Renal pelvis (tissue), 4 donors: Measurements from ENCODE around the gene DNAJC1. TPM values are rescaled to one million over a fixed set of nuclear protein-coding genes. Genes with fewer than 3 reads are reported as not detected.

Source experiments
- DNase-seq: peaks from one replicate; pipeline ENCODE4 v3.0.0-alpha.2; 2013
- polyA plus RNA-seq, 3 donors: library from polyadenylated mRNA; unstranded; fragments of 120-200 nt; gene quantifications; one replicate each; pipeline ENCODE4 v1.2.1, GENCODE V29; 2013; ENCODE audit not compliant: insufficient read length in 3 of 3

DNAJC1 gene
- polyA plus RNA-seq, 3 donors: 26.0 to 30.0 (median 27.9) TPM

DNA sequence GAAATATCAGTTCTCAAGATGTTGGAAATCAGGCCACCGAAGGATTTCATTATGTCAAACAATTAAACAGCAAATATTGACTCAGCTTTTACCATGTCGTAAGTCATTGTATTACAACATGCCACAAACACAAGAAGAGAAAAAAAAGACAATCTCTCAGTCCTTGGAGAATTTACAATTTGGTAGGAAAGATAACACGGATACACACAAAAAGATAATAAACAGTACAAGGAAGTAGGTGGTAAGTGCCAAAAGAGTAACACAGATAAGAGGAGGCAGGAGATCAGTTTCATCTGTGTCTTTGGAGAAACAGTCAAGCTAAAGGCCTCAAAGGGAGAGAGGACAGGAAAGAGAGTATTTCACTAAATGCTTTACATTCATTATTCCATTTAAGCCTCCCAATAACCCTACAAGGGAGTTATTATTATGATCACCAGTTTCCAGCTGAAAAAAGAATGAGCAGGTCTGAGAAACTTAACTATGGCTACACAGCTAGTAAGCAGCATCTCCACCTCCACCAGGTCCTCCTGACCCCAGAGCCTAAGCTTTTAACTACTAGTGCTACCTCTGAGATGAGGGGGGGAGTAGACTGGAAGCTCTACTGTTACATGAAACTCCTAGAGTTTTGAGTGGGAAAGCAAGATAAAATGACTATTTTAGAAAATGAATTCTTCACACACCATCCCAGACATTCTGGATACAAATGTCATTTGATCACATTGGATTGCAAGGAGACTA, 13.9 kb upstream of the DNAJC1 start:
- DNase-seq: no peak

DNA sequence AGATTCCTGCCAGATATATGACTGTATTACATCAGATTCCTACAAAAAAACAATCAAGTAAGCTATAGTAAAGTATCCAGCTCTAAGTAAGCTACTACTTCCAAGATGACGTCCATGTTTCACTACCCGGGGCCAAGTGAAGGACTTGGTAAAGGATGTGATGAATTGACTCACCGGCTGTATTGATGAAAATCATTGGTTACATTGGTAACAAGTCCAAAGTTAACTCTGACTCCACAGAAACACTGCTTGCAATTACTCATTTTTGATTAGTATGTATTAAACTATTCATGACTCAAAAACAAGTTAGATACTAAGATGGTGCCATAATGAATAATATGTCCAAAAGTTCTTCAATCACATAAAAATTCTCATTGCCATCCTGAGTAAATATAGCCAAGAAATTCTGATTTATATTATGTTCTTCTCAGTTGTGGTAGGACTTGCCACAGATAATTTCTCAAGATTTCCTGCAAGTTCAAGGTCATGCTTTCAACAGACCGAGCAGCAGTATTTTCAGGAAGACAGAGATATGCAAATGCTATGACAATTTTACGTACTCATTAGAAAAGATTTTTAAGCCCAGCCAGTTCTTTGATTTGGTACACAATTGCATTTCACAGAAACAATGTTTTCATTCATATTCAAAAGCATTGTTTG, 12.6 kb upstream of the DNAJC1 start:
- DNase-seq: no peak

DNA sequence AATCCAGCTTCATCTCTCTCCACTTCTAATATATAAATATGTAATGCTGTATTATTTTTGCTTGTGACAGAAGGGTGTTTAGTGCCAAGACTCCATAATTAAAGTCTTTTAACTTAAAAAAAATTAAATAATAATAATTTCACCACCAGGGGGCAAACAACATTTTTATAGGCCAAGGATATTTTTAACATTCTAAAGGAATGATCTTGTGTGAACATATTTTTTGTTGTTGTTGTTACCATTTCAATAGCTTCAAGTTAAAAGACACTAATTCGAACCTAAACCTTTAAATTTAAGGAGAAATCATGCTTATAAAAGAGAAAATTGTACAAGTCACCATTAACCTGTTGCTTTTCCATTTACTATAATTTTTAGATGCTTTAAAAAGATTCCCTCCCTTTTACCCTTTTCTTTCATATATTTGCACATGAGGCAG, 7.5 kb upstream of the DNAJC1 start:
- DNase-seq: no peak

DNA sequence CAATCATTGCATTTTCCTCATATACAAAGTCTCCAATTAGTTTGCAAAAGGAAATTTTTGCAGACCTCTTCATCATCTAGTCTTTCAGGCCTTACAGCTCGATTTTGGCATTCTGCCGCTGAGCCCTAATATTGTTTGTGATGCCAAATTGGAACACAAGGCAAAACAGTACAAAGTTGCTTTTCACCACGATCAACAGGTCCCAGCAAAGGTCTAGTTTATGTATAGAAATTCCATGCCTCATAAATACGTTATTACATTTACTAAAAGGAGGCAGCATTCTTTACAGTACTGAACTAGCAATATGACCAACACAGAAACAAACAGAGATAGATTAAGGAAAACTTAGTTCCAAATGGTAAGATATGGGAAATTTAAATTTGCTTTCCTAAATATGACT, 7.0 kb upstream of the DNAJC1 start:
- no peak for DNase-seq

DNA sequence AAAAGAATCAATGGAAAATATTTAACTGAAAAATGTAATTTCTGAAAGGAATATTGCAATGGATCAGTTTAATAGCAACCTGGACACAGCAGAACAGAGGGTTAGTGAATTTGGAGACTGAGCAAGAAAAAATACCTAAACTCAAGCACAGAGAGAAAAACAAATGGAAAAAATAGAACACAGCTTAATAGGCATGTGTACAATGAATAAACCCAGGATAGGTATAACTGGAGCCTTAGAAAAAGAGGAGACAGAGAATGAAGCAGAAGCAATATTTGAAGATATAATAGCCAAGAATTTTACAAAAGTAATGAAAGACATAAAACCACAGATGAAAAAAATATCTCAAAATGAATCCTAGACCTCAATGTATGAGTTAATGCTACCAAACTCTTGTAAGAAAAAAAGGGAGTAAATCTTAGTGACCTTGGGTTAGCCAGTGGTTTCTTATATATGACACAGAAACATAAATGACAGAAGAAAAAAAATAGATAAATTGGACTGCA, 2.9 kb upstream of the DNAJC1 start:
- DNase-seq: no peak

DNA sequence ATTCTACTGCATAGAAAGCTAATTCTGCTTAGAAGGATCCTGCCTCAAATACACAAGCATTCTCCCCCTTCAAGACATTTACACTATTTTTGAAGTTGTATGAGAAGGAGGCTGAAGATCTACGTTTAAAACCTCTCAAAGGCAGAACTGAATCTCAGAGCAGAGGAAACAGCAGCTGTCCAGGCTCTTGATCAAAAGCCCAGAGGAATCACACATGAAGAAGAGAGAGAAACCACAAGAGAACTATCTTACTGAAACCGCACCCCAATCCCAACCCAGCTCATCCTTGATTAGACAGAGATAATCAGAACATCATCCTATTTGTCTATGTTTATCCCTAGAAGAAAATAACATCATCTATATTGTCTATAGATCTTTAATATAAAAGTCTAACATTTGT, 2.2 kb upstream of the DNAJC1 start:
- no peak for DNase-seq

DNA sequence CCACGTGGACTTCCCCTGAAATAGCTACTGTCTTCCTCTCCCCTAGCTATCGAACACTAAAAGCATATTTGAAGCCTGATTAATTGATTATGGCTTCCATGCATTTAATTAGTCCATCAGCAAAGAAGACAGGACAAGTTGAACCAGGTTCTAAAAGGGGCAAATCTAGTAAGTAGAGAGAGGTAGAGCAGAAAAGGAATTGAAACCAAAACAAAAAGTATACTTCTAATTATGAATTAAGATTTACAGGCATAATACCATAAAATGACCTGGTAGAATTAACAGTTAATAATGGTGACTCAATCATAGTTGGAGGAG, 393 bp upstream of the DNAJC1 start:
- no peak for DNase-seq

DNA sequence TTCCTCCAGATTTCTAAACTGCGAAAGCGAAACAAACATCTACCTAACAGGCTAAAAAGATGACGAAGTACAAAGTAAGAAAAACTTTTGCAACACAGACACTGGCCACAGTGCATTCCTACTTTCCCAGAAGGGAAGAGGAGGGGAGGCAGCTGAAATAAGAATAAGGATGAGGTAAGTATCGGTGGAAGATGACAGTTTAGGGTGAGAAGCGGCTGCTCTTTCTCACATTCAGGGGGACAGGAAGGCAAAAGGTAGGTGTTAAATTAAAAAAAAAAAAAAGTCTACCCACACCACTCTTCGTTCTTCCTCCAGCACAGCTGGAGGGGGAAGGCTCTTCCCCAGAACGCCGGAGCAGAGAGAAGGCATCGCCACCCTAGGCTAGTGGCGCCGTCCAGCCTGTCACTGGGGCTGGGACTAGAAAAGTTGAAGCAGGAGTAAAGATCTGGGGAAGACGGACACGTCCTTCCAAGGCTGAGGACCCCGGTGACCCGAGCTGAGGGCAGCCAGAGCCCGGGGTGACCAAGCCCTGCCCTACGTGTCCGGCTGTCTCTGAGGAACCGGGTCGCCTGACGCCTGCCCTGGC, 846 bp downstream of the DNAJC1 start:
- DNase-seq: peak; percentile 43

DNA sequence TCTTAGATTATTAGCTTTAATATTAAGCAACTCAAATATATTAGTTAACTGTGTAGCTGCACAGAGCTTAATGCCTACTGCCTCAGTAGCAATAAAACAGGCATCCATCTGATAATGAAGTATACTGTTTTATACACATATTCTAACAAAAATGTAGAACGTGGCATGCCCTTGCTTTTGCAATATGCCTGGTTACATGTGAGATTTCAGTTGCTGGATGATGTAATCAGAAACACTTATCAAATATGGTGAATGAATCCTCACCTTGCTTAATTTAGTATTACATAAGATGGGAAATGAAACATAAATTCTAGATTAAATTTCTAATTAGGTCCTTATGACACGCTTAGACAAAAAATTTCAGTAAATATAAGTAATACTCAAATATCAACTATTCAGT, 8.0 kb downstream of the DNAJC1 start:
- no peak for DNase-seq

DNA sequence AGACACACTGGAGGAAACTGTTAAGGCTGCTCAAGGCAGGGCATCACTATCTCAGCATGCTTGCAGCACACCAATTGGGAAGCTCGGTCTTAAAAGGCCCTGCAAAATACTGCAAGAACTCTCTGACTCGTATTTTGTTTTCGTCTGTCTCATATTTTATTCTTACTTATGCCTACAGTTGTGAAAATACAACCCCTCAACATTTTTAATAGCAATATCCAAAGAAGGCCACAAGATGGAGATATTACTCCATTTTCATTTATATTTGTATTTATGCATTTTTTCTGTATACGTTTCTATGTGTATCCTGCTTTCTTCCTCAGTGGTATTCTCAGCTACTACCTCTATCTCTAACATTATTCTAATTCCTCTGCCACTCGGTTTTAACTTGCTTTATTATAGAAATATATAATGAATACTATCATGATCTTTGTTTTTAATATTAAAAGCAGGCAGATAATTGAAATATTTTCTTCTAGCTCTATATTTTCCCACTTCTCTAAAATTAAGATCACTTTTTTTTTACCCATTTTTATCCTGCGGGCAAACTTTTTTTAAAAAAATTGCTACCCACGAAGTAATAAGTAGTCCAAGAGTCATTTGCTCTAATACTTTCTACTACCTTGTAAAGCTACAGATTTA, 10.0 kb downstream of the DNAJC1 start:
- DNase-seq: no peak

DNA sequence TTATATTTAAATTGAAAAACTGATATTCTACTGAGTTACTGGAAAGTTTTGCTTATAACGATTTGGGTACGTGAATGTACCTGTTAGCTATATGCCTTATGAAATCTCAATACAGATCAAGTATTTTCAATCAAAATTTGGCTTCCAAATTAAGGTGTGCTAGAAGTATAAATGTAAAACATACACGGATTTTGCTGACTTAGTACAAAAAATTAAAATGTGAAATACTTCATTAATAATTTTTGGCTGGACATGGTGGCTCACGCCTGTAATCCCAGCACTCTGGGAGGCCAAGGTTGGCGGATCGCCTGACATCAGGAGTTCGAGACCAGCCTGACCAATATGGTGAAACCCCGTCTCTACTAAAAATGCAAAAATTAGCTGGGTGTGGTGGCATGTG, 11.7 kb downstream of the DNAJC1 start:
- DNase-seq: no peak

DNA sequence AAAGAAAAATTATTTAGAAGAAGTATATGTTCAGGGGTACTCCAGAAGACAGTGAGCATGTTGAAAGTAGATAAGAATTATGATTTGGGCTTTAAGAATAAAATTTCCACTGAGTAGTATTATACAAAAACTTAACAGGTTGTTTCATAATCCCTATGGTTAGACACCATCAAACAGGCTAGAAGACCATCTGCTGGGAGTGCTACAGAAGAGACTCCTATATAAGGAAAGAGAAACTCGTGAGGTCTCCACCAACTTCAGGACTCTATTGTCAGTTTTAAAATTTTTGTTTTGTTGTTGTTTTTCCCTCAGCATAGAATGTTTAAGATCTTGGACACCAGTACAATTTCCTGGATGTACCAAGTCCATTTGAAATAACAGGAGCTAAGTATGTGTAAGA, 13.1 kb downstream of the DNAJC1 start:
- no peak for DNase-seq

DNA sequence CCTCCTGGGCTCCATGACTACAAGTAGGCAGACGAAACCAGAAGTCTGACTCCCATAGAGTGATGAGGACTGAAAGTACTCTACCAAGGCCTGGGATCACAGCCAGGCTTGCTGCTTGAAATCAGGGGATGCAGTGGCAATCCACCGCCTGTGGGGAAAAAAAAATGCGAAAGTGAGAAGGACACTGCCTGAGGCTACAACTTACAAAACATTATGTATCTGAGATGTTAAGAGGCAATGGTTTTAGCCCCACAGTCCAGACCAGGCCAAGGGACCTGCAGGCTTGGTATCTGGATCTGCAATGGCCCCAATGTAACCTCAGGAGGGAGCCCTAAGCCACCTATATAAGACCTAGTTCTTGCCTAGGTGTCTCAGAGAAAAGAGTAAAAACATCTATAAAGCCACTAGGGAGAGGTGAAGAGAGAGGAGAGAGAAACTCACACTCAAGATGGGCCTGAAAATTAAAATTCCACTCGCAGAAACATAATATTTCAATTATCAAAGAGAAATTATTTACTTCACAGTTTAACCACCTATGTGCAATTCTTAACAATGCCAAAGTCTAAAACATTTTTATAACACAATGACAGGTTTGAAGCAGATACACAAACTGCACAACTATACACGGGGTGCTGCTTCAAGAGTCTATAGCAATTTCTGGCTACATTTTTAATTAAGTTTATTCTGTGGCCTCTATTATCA, 13.9 kb downstream of the DNAJC1 start:
- DNase-seq: peak; percentile 58

DNA sequence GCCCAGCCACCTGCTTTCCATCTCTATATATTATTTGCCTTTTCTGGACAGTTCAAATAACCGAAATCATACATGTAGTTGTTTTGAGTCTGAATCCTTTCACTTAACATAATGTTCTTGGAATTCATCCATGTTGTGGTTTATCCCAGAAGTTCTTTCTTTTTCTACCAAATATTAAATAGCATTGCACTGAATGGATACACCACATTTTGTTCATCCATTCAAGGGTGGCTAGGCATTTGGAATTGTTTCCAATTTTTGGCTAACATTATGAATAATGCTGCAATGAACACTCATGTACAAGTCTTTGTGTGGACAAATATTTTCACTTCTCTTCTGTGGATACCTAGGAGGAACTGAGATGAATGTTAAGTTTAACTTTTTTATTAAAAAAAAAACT, 18.0 kb downstream of the DNAJC1 start:
- DNase-seq: no peak

DNA sequence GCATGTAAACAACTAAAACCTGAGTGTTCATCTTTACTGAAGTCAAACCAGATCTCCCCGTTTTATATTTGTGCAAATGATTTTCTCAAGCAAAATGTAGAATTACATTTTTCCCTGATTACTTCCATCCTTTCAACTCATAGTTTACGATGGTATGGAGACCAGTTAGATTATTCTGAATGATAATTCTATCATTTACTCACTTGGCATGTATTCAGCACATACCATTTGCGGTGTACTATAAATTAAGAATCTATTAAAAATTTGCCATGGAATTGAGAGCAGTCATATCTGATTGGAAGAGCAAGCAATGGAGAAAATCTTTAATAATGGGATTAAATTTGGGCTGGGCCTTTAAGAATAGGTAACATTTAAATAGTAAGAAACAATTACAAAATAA, 22.4 kb downstream of the DNAJC1 start:
- DNase-seq: no peak

DNA sequence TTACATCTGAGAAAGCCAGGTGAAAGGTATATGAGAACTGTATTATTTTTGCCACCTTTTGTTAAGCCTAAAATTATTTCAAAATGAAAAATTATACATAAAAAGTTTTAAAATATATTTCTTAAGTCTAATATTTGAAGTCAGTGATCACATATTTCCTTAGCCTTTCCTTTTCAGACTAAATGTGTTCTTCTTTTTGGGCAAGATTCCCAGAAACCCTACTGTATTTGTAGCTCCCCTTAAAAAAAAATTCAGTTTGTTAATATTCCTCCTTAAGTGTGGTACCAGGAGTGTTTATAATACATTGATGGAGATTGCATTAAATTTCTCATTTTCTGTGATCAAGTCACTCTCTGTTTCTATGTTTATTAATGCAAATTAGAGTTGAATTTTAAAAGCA, 22.8 kb downstream of the DNAJC1 start:
- DNase-seq: no peak

DNA sequence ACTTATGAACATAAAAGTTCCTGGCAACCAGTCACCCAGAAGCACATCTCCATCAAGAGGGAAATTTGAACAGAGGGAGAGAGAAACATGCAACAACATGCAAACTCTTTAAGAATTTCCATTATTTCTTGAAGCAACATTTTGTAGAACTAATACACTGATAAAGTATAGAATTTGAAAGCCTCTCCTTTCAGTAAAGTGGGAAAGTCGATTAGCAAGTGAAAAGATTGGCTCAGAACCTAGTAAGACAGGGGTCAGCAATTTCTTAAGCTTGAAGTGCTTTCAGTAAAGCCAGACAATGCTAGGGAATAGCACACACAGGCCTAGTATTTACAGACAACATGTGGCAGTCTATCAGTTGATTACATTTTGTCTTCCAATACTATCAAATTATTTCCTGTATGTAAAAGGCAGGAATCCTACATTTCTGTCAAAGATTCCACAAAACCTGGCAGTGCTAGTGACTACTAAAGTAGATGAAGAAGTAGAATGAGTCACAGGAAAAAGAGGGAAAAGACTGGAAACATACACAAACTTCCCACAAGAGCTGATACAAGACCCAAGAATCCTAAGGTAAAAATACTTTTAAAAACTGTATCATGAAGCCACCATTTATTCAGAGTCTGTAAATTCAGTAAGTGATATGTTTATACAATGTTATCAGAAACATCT, 25.2 kb downstream of the DNAJC1 start:
- DNase-seq: no peak

DNA sequence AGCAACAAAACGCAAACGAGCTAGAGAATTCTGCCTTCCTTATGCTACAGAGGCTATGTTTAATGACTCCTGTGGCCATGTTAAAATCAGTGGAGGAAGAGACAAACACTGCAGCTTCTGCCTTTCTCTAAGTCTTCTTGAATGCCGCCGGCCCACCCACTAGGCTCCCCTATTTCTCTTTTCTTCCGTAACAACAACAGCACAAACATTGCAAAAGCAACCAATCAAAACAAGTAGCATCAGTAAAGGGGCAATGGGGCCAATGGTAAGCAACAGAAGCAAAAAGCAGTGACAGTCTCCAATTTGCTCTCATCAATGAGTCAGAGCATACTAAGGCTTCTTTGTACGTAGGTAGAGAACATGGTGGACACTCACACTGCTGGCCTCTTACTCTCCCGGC, 26.8 kb downstream of the DNAJC1 start:
- DNase-seq: no peak

DNA sequence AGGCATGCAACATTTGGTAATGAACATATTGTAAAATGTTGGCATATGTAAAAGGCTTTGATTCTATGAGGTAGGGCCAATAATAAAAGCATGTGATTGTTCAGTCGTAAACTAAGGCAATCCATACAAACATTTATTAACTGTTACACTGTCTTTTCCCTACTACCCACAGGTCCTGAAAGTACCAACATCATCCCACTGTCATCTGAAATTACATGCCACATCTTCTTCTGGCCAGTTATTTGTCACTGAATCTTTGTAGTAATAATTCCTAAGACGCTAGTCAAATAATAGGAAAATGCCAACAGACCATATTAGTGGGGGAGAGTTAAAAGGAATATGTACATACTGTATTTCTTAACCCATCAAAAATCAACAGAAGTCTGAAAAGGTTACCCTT, 27.2 kb downstream of the DNAJC1 start:
- DNase-seq: no peak

DNA sequence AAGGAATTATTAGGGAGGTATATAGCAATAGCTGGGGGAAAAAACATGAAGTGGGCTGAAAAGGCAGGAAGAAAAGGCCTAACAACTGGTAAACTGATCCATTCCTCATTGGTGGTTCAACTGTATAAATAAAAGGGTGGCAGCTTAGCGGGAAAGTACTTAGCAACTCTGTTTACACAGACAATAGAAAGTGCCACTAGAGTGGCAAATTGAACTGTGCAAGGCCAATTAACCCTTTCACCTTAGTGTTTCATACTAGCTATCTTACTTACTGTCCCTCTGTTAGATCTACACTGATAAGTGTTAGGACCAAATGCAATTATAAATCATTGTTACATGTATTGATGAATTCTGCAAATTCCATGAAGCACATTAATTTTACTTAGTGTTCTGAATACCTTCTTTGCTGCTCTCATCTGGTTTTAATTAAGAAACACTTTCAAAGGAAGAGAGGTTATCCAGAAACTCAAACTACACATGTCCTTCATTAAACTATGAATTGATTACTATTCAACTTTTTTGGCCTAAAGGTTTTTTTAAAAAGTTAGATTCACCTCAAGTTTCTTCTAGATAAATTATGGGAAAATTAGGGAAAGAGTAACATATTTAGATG, 28.0 kb downstream of the DNAJC1 start:
- peak; percentile 29 for DNase-seq

DNA sequence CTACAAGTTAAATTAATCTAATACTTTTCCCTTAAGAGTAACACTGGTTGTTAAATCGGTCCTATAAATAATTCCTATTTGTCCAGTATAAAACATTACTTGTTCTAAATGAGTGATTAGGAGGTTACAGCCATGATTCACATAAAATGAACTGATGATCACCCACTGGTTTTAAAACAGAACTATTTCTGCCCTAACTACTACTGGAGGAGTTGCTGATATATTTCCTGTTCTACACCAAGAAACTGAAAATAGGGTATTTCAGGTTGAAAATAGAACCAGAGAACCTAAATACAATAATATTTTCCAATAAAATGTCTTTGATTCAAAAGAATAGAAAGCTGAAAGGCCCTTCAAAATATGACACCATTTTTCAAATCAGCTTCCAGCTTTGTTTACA, 30.9 kb downstream of the DNAJC1 start:
- no peak for DNase-seq
